Measurements from ENCODE around the gene SYCP3. TPM values are rescaled to one million over a fixed set of nuclear protein-coding genes. Genes with fewer than 3 reads are reported as not detected.

Gene SYCP3
- total RNA-seq, 1 donor from 2014 or later = 0.07 TPM

DNA sequence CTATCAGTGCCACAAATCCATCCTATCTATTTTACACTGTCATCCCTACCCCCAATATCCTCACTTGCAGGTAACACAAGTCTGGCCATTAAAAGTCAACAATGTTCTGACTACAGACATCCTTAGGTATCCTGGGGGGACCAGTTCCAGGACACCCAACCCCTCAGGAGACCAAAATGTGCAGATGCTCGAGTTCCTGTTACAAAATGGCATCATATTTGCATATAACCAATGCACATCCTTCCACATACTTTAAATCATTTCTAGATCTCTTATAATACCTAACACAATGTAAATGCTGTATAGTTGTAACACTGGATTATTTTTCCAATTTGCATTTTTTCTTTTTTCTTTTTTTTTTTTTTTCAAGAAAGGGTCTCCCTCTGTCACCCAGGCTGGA lies 6.9 kb downstream of the SYCP3 start:
- Mint-ChIP-seq H3K27ac (no peak overlapping the region), H3K36me3 (peaks cover 19% of the 10 kb centered on the region), H3K4me3 (no peak overlapping the region), H3K4me1 (ENCODE audit: unreplicated experiment) (no peaks in the 10 kb centered on the region), H3K9me3 (no peaks in the 10 kb centered on the region), H3K27me3 (no peaks in the 10 kb centered on the region)
- no peak for DNase-seq (ENCODE audit: extremely low spot score, unreplicated experiment)
- TF ChIP-seq, protein P1, sequence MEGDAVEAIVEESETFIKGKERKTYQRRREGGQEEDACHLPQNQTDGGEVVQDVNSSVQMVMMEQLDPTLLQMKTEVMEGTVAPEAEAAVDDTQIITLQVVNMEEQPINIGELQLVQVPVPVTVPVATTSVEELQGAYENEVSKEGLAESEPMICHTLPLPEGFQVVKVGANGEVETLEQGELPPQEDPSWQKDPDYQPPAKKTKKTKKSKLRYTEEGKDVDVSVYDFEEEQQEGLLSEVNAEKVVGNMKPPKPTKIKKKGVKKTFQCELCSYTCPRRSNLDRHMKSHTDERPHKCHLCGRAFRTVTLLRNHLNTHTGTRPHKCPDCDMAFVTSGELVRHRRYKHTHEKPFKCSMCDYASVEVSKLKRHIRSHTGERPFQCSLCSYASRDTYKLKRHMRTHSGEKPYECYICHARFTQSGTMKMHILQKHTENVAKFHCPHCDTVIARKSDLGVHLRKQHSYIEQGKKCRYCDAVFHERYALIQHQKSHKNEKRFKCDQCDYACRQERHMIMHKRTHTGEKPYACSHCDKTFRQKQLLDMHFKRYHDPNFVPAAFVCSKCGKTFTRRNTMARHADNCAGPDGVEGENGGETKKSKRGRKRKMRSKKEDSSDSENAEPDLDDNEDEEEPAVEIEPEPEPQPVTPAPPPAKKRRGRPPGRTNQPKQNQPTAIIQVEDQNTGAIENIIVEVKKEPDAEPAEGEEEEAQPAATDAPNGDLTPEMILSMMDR (conservative IDR thresholded peaks at IDR 0.05) = no peak

DNA sequence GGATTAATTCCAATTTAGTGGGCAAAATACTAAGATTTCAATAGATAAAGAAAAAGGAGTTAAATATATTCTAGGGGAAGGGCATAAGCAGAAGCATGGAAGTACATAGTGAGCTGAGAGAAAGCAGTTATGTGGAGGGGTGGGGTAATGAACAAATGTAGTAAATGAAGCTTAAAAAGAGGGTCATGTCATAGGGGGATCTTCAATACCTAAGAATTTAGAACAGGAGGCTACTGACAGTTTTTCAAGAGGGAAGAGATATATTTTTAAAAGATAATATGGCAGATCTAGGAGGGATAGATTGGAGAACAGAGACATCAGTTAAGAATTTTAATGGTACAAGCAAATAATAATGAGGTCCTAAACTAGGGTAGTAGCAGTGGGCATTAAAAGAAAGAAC lies 9.4 kb downstream of the SYCP3 start:
- Mint-ChIP-seq H3K36me3 (peaks cover 24% of the 10 kb centered on the region), H3K4me3 (no peak overlapping the region), H3K27me3 (no peaks in the 10 kb centered on the region), H3K9me3 (no peaks in the 10 kb centered on the region), H3K4me1 (ENCODE audit: unreplicated experiment) (no peaks in the 10 kb centered on the region), H3K27ac (no peak overlapping the region)
- no peak for DNase-seq (ENCODE audit: extremely low spot score, unreplicated experiment)
- TF ChIP-seq, protein P1 (conservative IDR thresholded peaks at IDR 0.05) = no peak

DNA sequence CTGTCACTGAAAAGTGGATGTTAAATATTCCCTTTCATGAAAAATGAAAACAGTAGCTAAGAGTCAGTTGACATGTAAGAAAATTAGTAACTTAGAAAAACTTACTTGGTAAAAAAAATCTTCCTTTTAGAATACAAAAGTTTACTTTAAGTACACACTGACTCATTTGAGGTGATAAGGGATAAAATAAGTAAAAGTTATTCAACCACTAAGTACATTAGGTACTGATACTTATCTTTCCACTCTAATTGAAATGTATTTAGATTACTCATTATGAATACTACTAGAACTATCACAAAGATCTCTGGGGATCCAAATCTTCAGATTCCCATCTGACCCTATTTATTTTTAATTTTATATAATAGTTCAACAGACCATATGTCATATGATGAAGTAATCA lies 12.2 kb downstream of the SYCP3 start:
- no peak overlapping the region for H3K4me3 Mint-ChIP-seq
- peaks cover 17% of the 10 kb centered on the region for H3K36me3 Mint-ChIP-seq
- no peak overlapping the region for H3K27ac Mint-ChIP-seq
- TF ChIP-seq, protein P1 (conservative IDR thresholded peaks at IDR 0.05) = no peak
- H3K9me3 Mint-ChIP-seq = no peaks in the 10 kb centered on the region
- no peaks in the 10 kb centered on the region for H3K27me3 Mint-ChIP-seq
- no peak for DNase-seq (ENCODE audit: extremely low spot score, unreplicated experiment)
- H3K4me1 Mint-ChIP-seq (ENCODE audit: unreplicated experiment) = no peaks in the 10 kb centered on the region

DNA sequence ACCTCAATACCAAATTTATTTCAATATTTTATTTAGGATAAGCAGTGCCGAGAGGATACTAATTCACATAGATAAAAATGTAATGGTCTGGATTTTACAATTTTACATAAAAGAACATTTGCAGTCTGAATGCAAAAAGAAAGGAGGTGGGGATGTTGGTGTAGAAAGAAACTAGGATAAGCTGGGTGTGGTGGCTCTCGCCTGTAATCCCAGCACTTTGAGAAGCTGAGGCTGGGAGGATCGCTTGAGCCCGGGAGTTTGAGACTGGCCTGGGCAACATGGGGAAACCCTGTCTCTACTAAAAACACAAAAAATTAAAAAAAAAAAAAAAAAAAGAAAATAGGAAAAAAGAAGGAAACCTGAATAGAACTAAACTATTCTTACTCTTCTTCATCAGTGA lies 16.9 kb downstream of the SYCP3 start:
- Mint-ChIP-seq H3K4me1 (ENCODE audit: unreplicated experiment) (no peaks in the 10 kb centered on the region), H3K27me3 (no peaks in the 10 kb centered on the region), H3K9me3 (no peaks in the 10 kb centered on the region), H3K27ac (no peak overlapping the region), H3K4me3 (no peak overlapping the region), H3K36me3 (peaks cover 11% of the 10 kb centered on the region)
- TF ChIP-seq, protein P1 (conservative IDR thresholded peaks at IDR 0.05) = no peak
- no peak for DNase-seq (ENCODE audit: extremely low spot score, unreplicated experiment)

DNA sequence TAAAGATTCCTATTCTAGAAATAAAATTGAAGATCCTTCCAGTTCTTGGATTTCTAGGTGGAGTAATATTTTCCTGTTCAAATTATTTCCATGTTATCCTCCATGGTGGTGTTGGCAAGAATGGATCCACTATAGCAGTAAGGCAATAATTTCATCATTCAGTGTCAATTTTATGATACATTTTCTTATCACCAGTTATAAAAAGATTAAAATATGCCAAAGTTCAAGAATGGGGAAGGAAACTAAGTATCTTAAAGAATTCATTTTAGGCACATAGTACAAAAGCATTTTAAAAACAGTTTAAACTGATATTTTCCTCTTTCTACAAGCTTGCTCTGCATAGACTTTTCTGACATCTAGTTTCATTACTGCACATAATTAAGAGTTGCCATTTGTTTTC lies 19.1 kb downstream of the SYCP3 start:
- H3K27me3 Mint-ChIP-seq = no peaks in the 10 kb centered on the region
- no peaks in the 10 kb centered on the region for H3K9me3 Mint-ChIP-seq
- H3K4me1 Mint-ChIP-seq (ENCODE audit: unreplicated experiment) = peaks cover 3% of the 10 kb centered on the region
- no peak overlapping the region for H3K4me3 Mint-ChIP-seq
- no peak for DNase-seq (ENCODE audit: extremely low spot score, unreplicated experiment)
- peaks cover 5% of the 10 kb centered on the region for H3K36me3 Mint-ChIP-seq
- TF ChIP-seq, protein P1 (conservative IDR thresholded peaks at IDR 0.05) = no peak
- H3K27ac Mint-ChIP-seq = no peak overlapping the region

DNA sequence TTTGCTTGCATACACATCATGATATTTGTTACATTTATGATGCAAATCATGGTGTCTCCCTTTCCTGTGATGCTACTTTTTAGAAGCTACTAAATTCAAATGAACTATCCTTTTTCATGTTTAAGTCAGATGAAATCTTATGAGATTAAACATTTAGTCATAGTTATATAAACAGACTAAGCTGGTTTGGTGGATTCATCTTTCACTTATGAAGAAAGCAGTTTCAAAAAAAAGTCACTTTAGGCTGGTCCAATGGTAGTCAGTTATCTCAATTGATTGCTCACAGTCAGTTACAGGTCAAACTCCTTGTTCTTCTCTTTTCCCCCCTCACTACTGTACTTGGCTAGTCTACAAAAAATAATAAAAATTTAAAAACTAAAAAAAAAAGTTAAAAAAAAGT lies 19.7 kb downstream of the SYCP3 start:
- Mint-ChIP-seq H3K9me3 (no peaks in the 10 kb centered on the region), H3K27me3 (no peaks in the 10 kb centered on the region), H3K27ac (no peak overlapping the region), H3K4me3 (no peak overlapping the region), H3K36me3 (peaks cover 5% of the 10 kb centered on the region), H3K4me1 (ENCODE audit: unreplicated experiment) (peaks cover 5% of the 10 kb centered on the region)
- DNase-seq (ENCODE audit: extremely low spot score, unreplicated experiment) = no peak
- TF ChIP-seq, protein P1 (conservative IDR thresholded peaks at IDR 0.05) = no peak
